B cell (primary cell): ENCODE measurements around the gene TRIM24. TPM values are rescaled to one million over a fixed set of nuclear protein-coding genes. Genes with fewer than 3 reads are reported as not detected.

Source experiments
- ATAC-seq: fragments of 200-7000 bp; cut with Tn5 transposase; one replicate; pipeline ENCODE4 v1.10.0; 2021; ENCODE audit warnings: low read depth, mild to moderate bottlenecking, moderate number of reproducible peaks, moderate library complexity
- CTCF ChIA-PET: fragments of 350-600 bp; sonication (Branson Sonifier 250); formaldehyde crosslinking; loops from one replicate; lab custom pipeline; 2021; ENCODE audit warnings: antibody characterized with exemption, inconsistent platforms; lab: Charles Lee
- POLR2A ChIA-PET: fragments of 350-600 bp; sonication (Branson Sonifier 250); formaldehyde crosslinking; loops from one replicate; lab custom pipeline; 2021; ENCODE audit warnings: antibody characterized with exemption; lab: Charles Lee
- DNase-seq: peaks from one replicate; pipeline ENCODE4 v3.0.0; 2013
- H2AFZ ChIP-seq: 2 replicates; pipeline ENCODE4 v1.6.1; 2012; ENCODE audit warnings: mild to moderate bottlenecking, low read depth, low read length; ENCODE audit not compliant: insufficient read depth, poor library complexity, severe bottlenecking
- H3K27ac ChIP-seq, 2 donors: 1 replicate in 1 of 2; 2 replicates in 1 of 2; pipeline ENCODE4 v1.5.1; 2012 to 2013; ENCODE audit warnings: low read length in 2 of 2, mild to moderate bottlenecking in 2 of 2, moderate library complexity in 1 of 2
- H3K27me3 ChIP-seq, 4 experiments: fragments of 200-600 bp in 1 of 4; sonication (generic) in 1 of 4; replicated peaks in 1 of 4; 1 replicate in 2 of 4; 2 replicates in 2 of 4; pipeline versions ENCODE4 v1.6.1 to v1.7.0; 2013 to 2016; ENCODE audit warnings: low read length in 3 of 4, mild to moderate bottlenecking in 2 of 4, mixed read lengths in 1 of 4, moderate library complexity in 1 of 4; ENCODE audit not compliant: insufficient read depth in 4 of 4, control insufficient read depth in 3 of 4; ENCODE audit errors: control extremely low read depth in 1 of 4
- H3K36me3 ChIP-seq, 2 experiments: replicated peaks in 1 of 2; 1 replicate in 1 of 2; 2 replicates in 1 of 2; pipeline versions ENCODE4 v1.6.1 to v1.7.1; 2013; ENCODE audit warnings: low read length in 1 of 2; ENCODE audit not compliant: insufficient read depth in 2 of 2, control insufficient read depth in 1 of 2; ENCODE audit errors: control extremely low read depth in 1 of 2, extremely low read depth in 1 of 2
- H3K4me1 ChIP-seq, 2 donors: fragments of 200-600 bp in 1 of 2; sonication (generic) in 1 of 2; 1 replicate in 1 of 2; 2 replicates in 1 of 2; pipeline versions ENCODE4 v1.5.1 to v1.6.1; 2013 to 2017; ENCODE audit warnings: low read length in 2 of 2; ENCODE audit not compliant: control insufficient read depth in 2 of 2, insufficient read depth in 2 of 2
- H3K4me2 ChIP-seq: replicated peaks from 2 replicates; pipeline ENCODE3; 2012; ENCODE audit warnings: mild to moderate bottlenecking, low read depth, low read length; ENCODE audit not compliant: poor library complexity, severe bottlenecking
- H3K4me3 ChIP-seq, 5 experiments: fragments of 200-600 bp in 1 of 5; sonication (generic) in 1 of 5; 1 replicate in 3 of 5; 2 replicates in 2 of 5; pipeline versions ENCODE4 v1.5.1 to v1.7.0; 2011 to 2016; ENCODE audit warnings: low read length in 4 of 5, mild to moderate bottlenecking in 4 of 5, low read depth in 2 of 5, control low read depth in 1 of 5, moderate library complexity in 1 of 5; ENCODE audit not compliant: insufficient read depth in 1 of 5; ENCODE audit errors: control extremely low read depth in 1 of 5, extremely low read depth in 1 of 5
- H3K79me2 ChIP-seq: fragments of 200-600 bp; sonication (generic); one replicate; pipeline ENCODE4 v1.6.0; 2016; ENCODE audit warnings: low read length; ENCODE audit not compliant: control insufficient read depth, insufficient read depth
- H3K9ac ChIP-seq: fragments of 200-600 bp; sonication (generic); 2 replicates; pipeline ENCODE4 v1.6.1; 2017; ENCODE audit warnings: mild to moderate bottlenecking, low read length, moderate library complexity
- H3K9me3 ChIP-seq, 3 donors: one replicate each; pipeline versions ENCODE4 v1.6.1 to v1.7.1; 2013; ENCODE audit warnings: low read length in 2 of 3; ENCODE audit not compliant: control insufficient read depth in 2 of 3, insufficient read depth in 1 of 3; ENCODE audit errors: control extremely low read depth in 1 of 3
- H4K20me1 ChIP-seq: 2 replicates; pipeline ENCODE4 v1.6.0; 2012; ENCODE audit warnings: mild to moderate bottlenecking, low read length; ENCODE audit not compliant: insufficient read depth, control insufficient read depth, poor library complexity, severe bottlenecking
- H3K27ac Mint-ChIP-seq: one replicate; pipeline ENCODE4 v1.8.0; 2021; ENCODE audit warnings: mixed read lengths
- H3K27me3 Mint-ChIP-seq: one replicate; pipeline ENCODE4 v1.8.0; 2021; ENCODE audit warnings: mixed read lengths
- H3K4me1 Mint-ChIP-seq: one replicate; pipeline ENCODE4 v1.8.0; 2021; ENCODE audit warnings: mixed read lengths
- H3K4me3 Mint-ChIP-seq: one replicate; pipeline ENCODE4 v1.8.0; 2021; ENCODE audit warnings: mixed read lengths
- H3K9me3 Mint-ChIP-seq: one replicate; pipeline ENCODE4 v1.8.0; 2022; ENCODE audit warnings: mixed read lengths; ENCODE audit not compliant: insufficient read depth
- CTCF ChIP-seq: fragments of 200-600 bp; IDR thresholded peaks from one replicate; pipeline ENCODE4 v1.8.0; 2022; ENCODE audit warnings: antibody characterized with exemption, mild to moderate bottlenecking
- EZH2 ChIP-seq: IDR thresholded peaks from 2 replicates; pipeline ENCODE4 v1.6.1; 2012; ENCODE audit warnings: borderline replicate concordance, low read depth, mild to moderate bottlenecking, moderate library complexity, low read length; ENCODE audit not compliant: insufficient read depth, poor library complexity, severe bottlenecking
- WGBS: methylation state at CpG from one replicate; pipeline ENCODE4 v1.1.5; 2013; ENCODE audit warnings: missing lambda C conversion rate; ENCODE audit not compliant: insufficient coverage; 5-methylcytosine and 5-hydroxymethylcytosine counted together
- intact Hi-C: fragments of 100-400 bp; cut with micrococcal nuclease; formaldehyde crosslinking; loops from one replicate; pipeline ENCODE4 v1.10.0; 2022
- polyA plus RNA-seq: library from polyadenylated mRNA; depleted of rRNA; stranded (reverse); fragments of >200 nt; gene quantifications from 2 replicates; pipeline ENCODE4 v1.2.3, GENCODE V29; 2012
- total RNA-seq, 2 donors: library from RNA; stranded (reverse); fragments of 120-200 nt in 1 of 2; gene quantifications; 1 replicate in 1 of 2; 2 replicates in 1 of 2; pipeline versions ENCODE4 v1.2.3 to v1.2.4, GENCODE V29; 2013 to 2022

Gene TRIM24
- total and polyA plus RNA-seq, 2 donors (not counting 1 experiment from before 2014, with no cell fraction given), result 3.7 to 18.7 TPM

GRCh38 chr7:138573741-138574140 lies 113.7 kb downstream of the TRIM24 start:
- Histone ChIP-seq H3K79me2 (no peaks in the 10 kb centered on the region), H3K9me3 (no peaks in the 10 kb centered on the region), H3K27me3 (no peaks in the 10 kb centered on the region), H3K27ac (no peak overlapping the region), H3K36me3 (peaks cover 0 to 33% of the 10 kb centered on the region in 2 experiments), H4K20me1 (no peaks in the 10 kb centered on the region), H3K9ac (no peak overlapping the region), H3K4me1 (no peaks in the 10 kb centered on the region), H3K4me3 (no peak overlapping the region), H2AFZ (no peak overlapping the region), H3K4me2 (no peak overlapping the region)
- TF ChIP-seq EZH2 (no peak), CTCF (no peak)
- ATAC-seq (no peak), DNase-seq (no peak)
- Mint-ChIP-seq H3K27ac (no peak overlapping the region), H3K9me3 (peaks cover 2% of the 10 kb centered on the region), H3K4me3 (no peak overlapping the region), H3K4me1 (no peaks in the 10 kb centered on the region), H3K27me3 (no peaks in the 10 kb centered on the region)
- intact Hi-C loops, result no loop called here
- CTCF ChIA-PET, result no interaction called here
- POLR2A ChIA-PET, result no interaction called here
- 92% methylated on average over 3 of the region's 4 CpGs for WGBS

GRCh38 chr7:138575897-138576428 lies 115.9 kb downstream of the TRIM24 start:
- H3K4me1 Mint-ChIP-seq, result no peaks in the 10 kb centered on the region
- no peaks in the 10 kb centered on the region for H3K27me3 Mint-ChIP-seq
- Histone ChIP-seq H3K27me3 (no peaks in the 10 kb centered on the region), H4K20me1 (no peaks in the 10 kb centered on the region), H2AFZ (no peak overlapping the region), H3K79me2 (no peaks in the 10 kb centered on the region), H3K27ac (no peak overlapping the region), H3K4me1 (no peaks in the 10 kb centered on the region), H3K4me3 (no peak overlapping the region), H3K4me2 (no peak overlapping the region), H3K9me3 (no peaks in the 10 kb centered on the region), H3K36me3 (peaks cover 3 to 40% of the 10 kb centered on the region in 2 experiments), H3K9ac (no peak overlapping the region)
- ATAC-seq (no peak), DNase-seq (no peak)
- intact Hi-C loops, result no loop called here
- no peak overlapping the region for H3K4me3 Mint-ChIP-seq
- no peak overlapping the region for H3K27ac Mint-ChIP-seq
- H3K9me3 Mint-ChIP-seq, result no peaks in the 10 kb centered on the region
- WGBS, result no CpG with 5 or more reads among the region's 5 CpGs
- no peak for TF ChIP-seq CTCF
- TF ChIP-seq EZH2, result no peak
- ChIA-PET CTCF (no interaction called here), POLR2A (no interaction called here)
